Measurements from ENCODE around the gene ALLC. TPM values are rescaled to one million over a fixed set of nuclear protein-coding genes. Genes with fewer than 3 reads are reported as not detected.

Gene ALLC
- total and polyA plus RNA-seq, 2 experiments from 2014 or later = not detected

DNA sequence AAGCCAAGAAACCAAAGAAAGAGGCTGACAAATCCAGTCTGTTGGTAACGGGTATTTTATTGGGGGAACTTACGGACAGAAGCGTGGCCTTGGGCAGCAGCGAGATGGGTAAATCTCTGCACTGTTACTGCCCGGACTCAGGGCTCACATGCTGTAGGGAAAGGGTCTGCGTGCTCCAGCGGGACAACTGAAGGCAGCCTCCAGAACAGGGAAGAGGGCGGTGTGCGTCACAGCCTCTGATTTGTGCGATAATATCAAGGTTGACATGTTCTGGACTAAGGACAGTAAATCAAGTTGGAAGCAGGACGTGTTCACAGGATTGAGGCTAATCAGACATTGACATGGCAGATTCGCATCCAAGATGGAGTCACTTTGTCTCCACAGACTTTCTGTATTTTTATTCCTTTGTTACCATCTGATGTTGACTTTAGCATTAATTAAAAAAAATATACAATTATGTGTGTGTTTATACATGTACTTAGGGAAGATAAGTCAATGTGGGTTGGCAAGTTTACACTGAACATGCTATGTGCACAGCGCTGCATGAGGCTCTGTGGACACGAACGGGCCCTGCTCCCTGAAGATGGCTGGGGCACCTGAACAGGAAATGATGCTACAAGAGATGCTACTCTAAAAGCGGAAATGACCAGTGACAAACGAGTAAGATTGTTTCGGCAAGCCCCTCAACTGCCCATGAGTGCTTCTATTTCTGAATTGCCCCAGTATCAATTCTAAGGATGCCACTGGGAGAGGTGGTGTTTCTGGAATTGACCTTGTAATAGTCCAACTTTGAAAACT, 22.7 kb downstream of the ALLC start:
- Mint-ChIP-seq H3K9me3 (peaks cover 61% of the 10 kb centered on the region), H3K36me3 (ENCODE audit: low read depth) (no peaks in the 10 kb centered on the region), H3K27ac (no peak overlapping the region), H3K4me3 (no peak overlapping the region), H3K4me1 (no peaks in the 10 kb centered on the region), H3K27me3 (ENCODE audit: insufficient read depth, low read depth, poor library complexity) (peaks cover 3% of the 10 kb centered on the region)
- no peak for TF ChIP-seq STAT1 (IDR thresholded peaks at IDR 0.05; ENCODE audit: unreplicated experiment)
- no peak for TF ChIP-seq CREB1 (CRISPR knock-in tag; IDR thresholded peaks at IDR 0.05; ENCODE audit: low read depth)
- no peak for TF ChIP-seq NANOG (IDR thresholded peaks at IDR 0.05; ENCODE audit: borderline replicate concordance)
- TF ChIP-seq, protein P1, sequence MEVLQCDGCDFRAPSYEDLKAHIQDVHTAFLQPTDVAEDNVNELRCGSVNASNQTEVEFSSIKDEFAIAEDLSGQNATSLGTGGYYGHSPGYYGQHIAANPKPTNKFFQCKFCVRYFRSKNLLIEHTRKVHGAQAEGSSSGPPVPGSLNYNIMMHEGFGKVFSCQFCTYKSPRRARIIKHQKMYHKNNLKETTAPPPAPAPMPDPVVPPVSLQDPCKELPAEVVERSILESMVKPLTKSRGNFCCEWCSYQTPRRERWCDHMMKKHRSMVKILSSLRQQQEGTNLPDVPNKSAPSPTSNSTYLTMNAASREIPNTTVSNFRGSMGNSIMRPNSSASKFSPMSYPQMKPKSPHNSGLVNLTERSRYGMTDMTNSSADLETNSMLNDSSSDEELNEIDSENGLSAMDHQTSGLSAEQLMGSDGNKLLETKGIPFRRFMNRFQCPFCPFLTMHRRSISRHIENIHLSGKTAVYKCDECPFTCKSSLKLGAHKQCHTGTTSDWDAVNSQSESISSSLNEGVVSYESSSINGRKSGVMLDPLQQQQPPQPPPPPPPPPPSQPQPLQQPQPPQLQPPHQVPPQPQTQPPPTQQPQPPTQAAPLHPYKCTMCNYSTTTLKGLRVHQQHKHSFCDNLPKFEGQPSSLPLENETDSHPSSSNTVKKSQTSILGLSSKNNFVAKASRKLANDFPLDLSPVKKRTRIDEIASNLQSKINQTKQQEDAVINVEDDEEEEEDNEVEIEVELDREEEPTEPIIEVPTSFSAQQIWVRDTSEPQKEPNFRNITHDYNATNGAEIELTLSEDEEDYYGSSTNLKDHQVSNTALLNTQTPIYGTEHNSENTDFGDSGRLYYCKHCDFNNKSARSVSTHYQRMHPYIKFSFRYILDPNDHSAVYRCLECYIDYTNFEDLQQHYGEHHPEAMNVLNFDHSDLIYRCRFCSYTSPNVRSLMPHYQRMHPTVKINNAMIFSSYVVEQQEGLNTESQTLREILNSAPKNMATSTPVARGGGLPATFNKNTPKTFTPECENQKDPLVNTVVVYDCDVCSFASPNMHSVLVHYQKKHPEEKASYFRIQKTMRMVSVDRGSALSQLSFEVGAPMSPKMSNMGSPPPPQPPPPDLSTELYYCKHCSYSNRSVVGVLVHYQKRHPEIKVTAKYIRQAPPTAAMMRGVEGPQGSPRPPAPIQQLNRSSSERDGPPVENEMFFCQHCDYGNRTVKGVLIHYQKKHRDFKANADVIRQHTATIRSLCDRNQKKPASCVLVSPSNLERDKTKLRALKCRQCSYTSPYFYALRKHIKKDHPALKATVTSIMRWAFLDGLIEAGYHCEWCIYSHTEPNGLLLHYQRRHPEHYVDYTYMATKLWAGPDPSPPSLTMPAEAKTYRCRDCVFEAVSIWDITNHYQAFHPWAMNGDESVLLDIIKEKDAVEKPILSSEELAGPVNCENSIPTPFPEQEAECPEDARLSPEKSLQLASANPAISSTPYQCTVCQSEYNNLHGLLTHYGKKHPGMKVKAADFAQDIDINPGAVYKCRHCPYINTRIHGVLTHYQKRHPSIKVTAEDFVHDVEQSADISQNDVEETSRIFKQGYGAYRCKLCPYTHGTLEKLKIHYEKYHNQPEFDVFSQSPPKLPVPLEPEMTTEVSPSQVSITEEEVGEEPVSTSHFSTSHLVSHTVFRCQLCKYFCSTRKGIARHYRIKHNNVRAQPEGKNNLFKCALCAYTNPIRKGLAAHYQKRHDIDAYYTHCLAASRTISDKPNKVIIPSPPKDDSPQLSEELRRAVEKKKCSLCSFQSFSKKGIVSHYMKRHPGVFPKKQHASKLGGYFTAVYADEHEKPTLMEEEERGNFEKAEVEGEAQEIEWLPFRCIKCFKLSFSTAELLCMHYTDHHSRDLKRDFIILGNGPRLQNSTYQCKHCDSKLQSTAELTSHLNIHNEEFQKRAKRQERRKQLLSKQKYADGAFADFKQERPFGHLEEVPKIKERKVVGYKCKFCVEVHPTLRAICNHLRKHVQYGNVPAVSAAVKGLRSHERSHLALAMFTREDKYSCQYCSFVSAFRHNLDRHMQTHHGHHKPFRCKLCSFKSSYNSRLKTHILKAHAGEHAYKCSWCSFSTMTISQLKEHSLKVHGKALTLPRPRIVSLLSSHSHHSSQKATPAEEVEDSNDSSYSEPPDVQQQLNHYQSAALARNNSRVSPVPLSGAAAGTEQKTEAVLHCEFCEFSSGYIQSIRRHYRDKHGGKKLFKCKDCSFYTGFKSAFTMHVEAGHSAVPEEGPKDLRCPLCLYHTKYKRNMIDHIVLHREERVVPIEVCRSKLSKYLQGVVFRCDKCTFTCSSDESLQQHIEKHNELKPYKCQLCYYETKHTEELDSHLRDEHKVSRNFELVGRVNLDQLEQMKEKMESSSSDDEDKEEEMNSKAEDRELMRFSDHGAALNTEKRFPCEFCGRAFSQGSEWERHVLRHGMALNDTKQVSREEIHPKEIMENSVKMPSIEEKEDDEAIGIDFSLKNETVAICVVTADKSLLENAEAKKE (CRISPR knock-in tag; IDR thresholded peaks at IDR 0.05) = no peak
- no peak for TF ChIP-seq EZH2 (IDR thresholded peaks at IDR 0.05; ENCODE audit: low read depth, unreplicated experiment)
- TF ChIP-seq ZNF331 (CRISPR knock-in tag; IDR thresholded peaks at IDR 0.05; ENCODE audit: low read depth) = no peak
- TF ChIP-seq ZNF114 (CRISPR knock-in tag; IDR thresholded peaks at IDR 0.05) = no peak
- no peak for TF ChIP-seq JUNB (IDR thresholded peaks at IDR 0.05; ENCODE audit: unreplicated experiment)
- TF ChIP-seq, protein P2, sequence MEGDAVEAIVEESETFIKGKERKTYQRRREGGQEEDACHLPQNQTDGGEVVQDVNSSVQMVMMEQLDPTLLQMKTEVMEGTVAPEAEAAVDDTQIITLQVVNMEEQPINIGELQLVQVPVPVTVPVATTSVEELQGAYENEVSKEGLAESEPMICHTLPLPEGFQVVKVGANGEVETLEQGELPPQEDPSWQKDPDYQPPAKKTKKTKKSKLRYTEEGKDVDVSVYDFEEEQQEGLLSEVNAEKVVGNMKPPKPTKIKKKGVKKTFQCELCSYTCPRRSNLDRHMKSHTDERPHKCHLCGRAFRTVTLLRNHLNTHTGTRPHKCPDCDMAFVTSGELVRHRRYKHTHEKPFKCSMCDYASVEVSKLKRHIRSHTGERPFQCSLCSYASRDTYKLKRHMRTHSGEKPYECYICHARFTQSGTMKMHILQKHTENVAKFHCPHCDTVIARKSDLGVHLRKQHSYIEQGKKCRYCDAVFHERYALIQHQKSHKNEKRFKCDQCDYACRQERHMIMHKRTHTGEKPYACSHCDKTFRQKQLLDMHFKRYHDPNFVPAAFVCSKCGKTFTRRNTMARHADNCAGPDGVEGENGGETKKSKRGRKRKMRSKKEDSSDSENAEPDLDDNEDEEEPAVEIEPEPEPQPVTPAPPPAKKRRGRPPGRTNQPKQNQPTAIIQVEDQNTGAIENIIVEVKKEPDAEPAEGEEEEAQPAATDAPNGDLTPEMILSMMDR (conservative IDR thresholded peaks at IDR 0.05; ENCODE audit: low read depth in 2 of 2) = no peak
- TF ChIP-seq EZH2phosphoT487 (IDR thresholded peaks at IDR 0.05; ENCODE audit: unreplicated experiment) = no peak
- TF ChIP-seq, protein P3, sequence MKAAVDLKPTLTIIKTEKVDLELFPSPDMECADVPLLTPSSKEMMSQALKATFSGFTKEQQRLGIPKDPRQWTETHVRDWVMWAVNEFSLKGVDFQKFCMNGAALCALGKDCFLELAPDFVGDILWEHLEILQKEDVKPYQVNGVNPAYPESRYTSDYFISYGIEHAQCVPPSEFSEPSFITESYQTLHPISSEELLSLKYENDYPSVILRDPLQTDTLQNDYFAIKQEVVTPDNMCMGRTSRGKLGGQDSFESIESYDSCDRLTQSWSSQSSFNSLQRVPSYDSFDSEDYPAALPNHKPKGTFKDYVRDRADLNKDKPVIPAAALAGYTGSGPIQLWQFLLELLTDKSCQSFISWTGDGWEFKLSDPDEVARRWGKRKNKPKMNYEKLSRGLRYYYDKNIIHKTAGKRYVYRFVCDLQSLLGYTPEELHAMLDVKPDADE (IDR thresholded peaks at IDR 0.05) = no peak
- H3K4me2 ChIP-seq = no peak overlapping the region
- no peak overlapping the region for H2AFZ ChIP-seq
- H3K79me2 ChIP-seq (replicated peaks; ENCODE audit: insufficient read depth) = no peaks in the 10 kb centered on the region
- DNase-seq (ENCODE audit: low spot score) (no peak), ATAC-seq (no peak)
- H3K4me1 ChIP-seq (ENCODE audit: insufficient read depth) = no peaks in the 10 kb centered on the region
- H3K4me3 ChIP-seq = no peak overlapping the region
- no peaks in the 10 kb centered on the region for H3F3A ChIP-seq (replicated peaks; ENCODE audit: low read depth)
- no peak overlapping the region for H3K27ac ChIP-seq (ENCODE audit: low read depth)
- no peaks in the 10 kb centered on the region for H3K9me2 ChIP-seq (ENCODE audit: insufficient read depth)
- H3K36me3 ChIP-seq (ENCODE audit: insufficient read depth) = no peaks in the 10 kb centered on the region
- H3K27me3 ChIP-seq (ENCODE audit: insufficient read depth) = no peaks in the 10 kb centered on the region
- no peaks in the 10 kb centered on the region for H4K20me1 ChIP-seq (replicated peaks; ENCODE audit: insufficient read depth)

Measured in GM23338 (cell line).